Neural progenitor cell (in vitro differentiated cells): Measurements from ENCODE around the gene CHPF2. TPM values are rescaled to one million over a fixed set of nuclear protein-coding genes. Genes with fewer than 3 reads are reported as not detected.

Experiments used
- DNase-seq: peaks from one replicate; pipeline ENCODE4 v3.0.0-alpha.2; 2016; ENCODE audit warnings: low spot score
- H2AFZ ChIP-seq: fragments of 200-600 bp; sonication (generic); replicated peaks from 2 replicates; pipeline ENCODE4 v1.6.1; 2016; ENCODE audit warnings: antibody characterized with exemption
- H3F3A ChIP-seq: fragments of 200-600 bp; sonication (generic); 2 replicates; pipeline ENCODE4 v1.6.1; 2016; ENCODE audit warnings: antibody characterized with exemption, low read depth
- H3K27ac ChIP-seq: fragments of 200-600 bp; sonication (generic); 2 replicates; pipeline ENCODE4 v1.5.1; 2016; ENCODE audit warnings: mild to moderate bottlenecking
- H3K27me3 ChIP-seq: fragments of 200-600 bp; sonication (generic); 2 replicates; pipeline ENCODE4 v1.6.1; 2016; ENCODE audit warnings: mild to moderate bottlenecking, moderate library complexity
- H3K36me3 ChIP-seq: fragments of 200-600 bp; sonication (generic); 2 replicates; pipeline ENCODE4 v1.5.1; 2016
- H3K4me1 ChIP-seq: fragments of 200-600 bp; sonication (generic); 2 replicates; pipeline ENCODE4 v1.6.1; 2016; ENCODE audit warnings: mixed run types
- H3K4me2 ChIP-seq: fragments of 200-600 bp; sonication (generic); 2 replicates; pipeline ENCODE4 v1.6.1; 2016
- H3K4me3 ChIP-seq: fragments of 200-600 bp; sonication (generic); 2 replicates; pipeline ENCODE4 v1.5.1; 2016
- H3K79me2 ChIP-seq: fragments of 200-600 bp; sonication (generic); 2 replicates; pipeline ENCODE4 v1.6.1; 2016; ENCODE audit warnings: low read depth
- H3K9ac ChIP-seq: fragments of 200-600 bp; sonication (generic); 2 replicates; pipeline ENCODE4 v1.6.1; 2016
- H3K9me3 ChIP-seq: fragments of 200-600 bp; sonication (generic); 2 replicates; pipeline ENCODE4 v1.5.1; 2016; ENCODE audit warnings: low read depth
- H4K20me1 ChIP-seq: fragments of 200-600 bp; sonication (generic); 2 replicates; pipeline ENCODE4 v1.6.1; 2016; ENCODE audit warnings: low read depth
- H3K27ac Mint-ChIP-seq: 3 replicates; pipeline ENCODE4 v1.8.0; 2021; ENCODE audit warnings: mixed read lengths
- H3K27me3 Mint-ChIP-seq: 2 replicates; pipeline ENCODE4 v1.8.0; 2022; ENCODE audit warnings: low read depth, mild to moderate bottlenecking, inconsistent platforms, moderate library complexity, mixed read lengths; ENCODE audit not compliant: insufficient read depth
- H3K36me3 Mint-ChIP-seq: 3 replicates; pipeline ENCODE4 v1.8.0; 2021; ENCODE audit warnings: mixed read lengths
- H3K4me1 Mint-ChIP-seq: 3 replicates; pipeline ENCODE4 v1.8.0; 2021; ENCODE audit warnings: mixed read lengths
- H3K4me3 Mint-ChIP-seq: 3 replicates; pipeline ENCODE4 v1.8.0; 2021; ENCODE audit warnings: mild to moderate bottlenecking, moderate library complexity, mixed read lengths
- H3K9me3 Mint-ChIP-seq: 3 replicates; pipeline ENCODE4 v1.8.0; 2020; ENCODE audit warnings: mixed read lengths
- CTCF ChIP-seq: fragments of 200-600 bp; sonication (generic); IDR thresholded peaks from 2 replicates; pipeline ENCODE4 v1.5.1; 2017; ENCODE audit warnings: antibody characterized with exemption, mild to moderate bottlenecking
- EZH2 ChIP-seq: fragments of 200-600 bp; sonication (generic); IDR thresholded peaks from 2 replicates; pipeline ENCODE4 v1.6.1; 2017; ENCODE audit warnings: antibody characterized with exemption, mild to moderate bottlenecking, moderate library complexity
- EZH2phosphoT487 ChIP-seq: fragments of 200-600 bp; sonication (generic); IDR thresholded peaks from 2 replicates; pipeline ENCODE4 v1.6.1; 2017; ENCODE audit warnings: antibody characterized with exemption
- total RNA-seq: library from RNA; depleted of rRNA; stranded (reverse); fragments of >200 nt; gene quantifications from 2 replicates; pipeline ENCODE4 v1.2.3, GENCODE V29; 2015; ENCODE audit warnings: low replicate concordance

CHPF2 gene
- total RNA-seq, 1 donor from 2014 or later = 8.8 TPM

- peaks cover 15% of the 10 kb centered on the region for H3K27me3 Mint-ChIP-seq
- Histone ChIP-seq H3K9me3 (no peaks in the 10 kb centered on the region), H3F3A (peaks cover 40% of the 10 kb centered on the region), H3K4me2 (peak overlapping the region; percentile 97), H3K4me3 (peak overlapping the region; percentile 56), H3K9ac (no peak overlapping the region), H3K36me3 (no peaks in the 10 kb centered on the region), H2AFZ (peak overlapping the region; percentile 18), H4K20me1 (peaks cover 40% of the 10 kb centered on the region), H3K79me2 (no peaks in the 10 kb centered on the region), H3K4me1 (peaks cover 53% of the 10 kb centered on the region), H3K27ac (no peak overlapping the region), H3K27me3 (peaks cover 56% of the 10 kb centered on the region)
- TF ChIP-seq EZH2phosphoT487 (no peak), CTCF (no peak), EZH2 (no peak)
- H3K36me3 Mint-ChIP-seq = peaks cover 16% of the 10 kb centered on the region
- DNase-seq = peak; percentile 49
- H3K4me3 Mint-ChIP-seq = peak overlapping the region; percentile 76
- H3K4me1 Mint-ChIP-seq = peaks cover 54% of the 10 kb centered on the region
- no peaks in the 10 kb centered on the region for H3K9me3 Mint-ChIP-seq
- no peak overlapping the region for H3K27ac Mint-ChIP-seq
Observed at GRCh38 chr7:151244841-151245346, 12.6 kb downstream of the CHPF2 start.

- no peaks in the 10 kb centered on the region for H3K9me3 Mint-ChIP-seq
- Histone ChIP-seq H3K36me3 (no peaks in the 10 kb centered on the region), H3K27ac (no peak overlapping the region), H3F3A (peaks cover 43% of the 10 kb centered on the region), H3K4me2 (peak overlapping the region; percentile 97), H2AFZ (peak overlapping the region; percentile 18), H4K20me1 (peaks cover 40% of the 10 kb centered on the region), H3K9ac (no peak overlapping the region), H3K9me3 (no peaks in the 10 kb centered on the region), H3K4me1 (peaks cover 57% of the 10 kb centered on the region), H3K79me2 (no peaks in the 10 kb centered on the region), H3K27me3 (peaks cover 62% of the 10 kb centered on the region), H3K4me3 (peak overlapping the region; percentile 56)
- peaks cover 61% of the 10 kb centered on the region for H3K4me1 Mint-ChIP-seq
- peak; percentile 74 for DNase-seq
- H3K4me3 Mint-ChIP-seq = peak overlapping the region; percentile 80
- H3K27ac Mint-ChIP-seq = no peak overlapping the region
- peak; percentile 66 for TF ChIP-seq CTCF
- no peak for TF ChIP-seq EZH2
- peak; percentile 47 for TF ChIP-seq EZH2phosphoT487
- peaks cover 10% of the 10 kb centered on the region for H3K36me3 Mint-ChIP-seq
- H3K27me3 Mint-ChIP-seq = peaks cover 19% of the 10 kb centered on the region
Observed at GRCh38 chr7:151245360-151246101, 13.2 kb downstream of the CHPF2 start.

DNA sequence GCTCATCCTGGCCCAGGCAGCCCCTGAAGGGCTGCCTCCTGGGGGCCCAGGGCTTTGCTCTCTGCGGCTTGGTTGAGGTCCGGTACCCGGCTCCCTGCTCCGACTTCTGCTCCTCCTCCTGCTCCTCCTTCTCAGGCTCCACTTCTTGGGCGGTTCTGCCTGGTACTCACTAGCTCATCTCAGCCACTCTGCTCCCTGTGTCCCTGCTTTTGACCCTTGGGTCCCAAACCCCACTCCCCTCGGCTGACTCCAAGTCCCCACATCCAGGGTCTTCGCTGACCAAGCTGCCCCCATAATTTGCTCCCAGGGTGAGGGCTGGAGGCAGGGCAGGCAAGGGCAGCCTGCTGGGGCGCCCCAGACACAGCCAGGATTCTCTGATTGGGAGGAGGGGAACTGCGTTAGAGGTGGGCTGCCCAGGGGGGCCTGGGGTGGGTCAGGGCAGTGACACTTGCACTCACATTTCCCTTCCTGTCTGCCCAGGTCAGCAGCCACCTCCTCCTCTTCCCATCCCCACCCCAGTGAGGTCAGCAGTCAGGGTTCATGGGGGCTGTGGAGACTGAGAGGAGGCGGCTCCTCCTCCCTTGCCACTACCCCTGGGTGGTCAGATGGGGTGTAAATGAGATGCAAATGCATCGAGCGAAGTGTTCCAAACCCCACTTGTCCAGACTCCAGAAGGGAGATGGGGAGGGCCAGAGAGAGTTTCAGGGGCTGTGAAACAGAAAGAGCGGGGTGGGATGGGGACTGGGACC lies 14.0 kb downstream of the CHPF2 start:
- Histone ChIP-seq H4K20me1 (peaks cover 40% of the 10 kb centered on the region), H3K9ac (no peak overlapping the region), H3F3A (peaks cover 51% of the 10 kb centered on the region), H2AFZ (no peak overlapping the region), H3K27me3 (peaks cover 70% of the 10 kb centered on the region), H3K4me3 (peak overlapping the region; percentile 56), H3K9me3 (no peaks in the 10 kb centered on the region), H3K79me2 (no peaks in the 10 kb centered on the region), H3K27ac (no peak overlapping the region), H3K4me2 (peak overlapping the region; percentile 97), H3K4me1 (peaks cover 59% of the 10 kb centered on the region), H3K36me3 (no peaks in the 10 kb centered on the region)
- H3K4me1 Mint-ChIP-seq = peaks cover 68% of the 10 kb centered on the region
- no peaks in the 10 kb centered on the region for H3K9me3 Mint-ChIP-seq
- H3K27me3 Mint-ChIP-seq = peaks cover 23% of the 10 kb centered on the region
- DNase-seq = peak; percentile 36
- no peak for TF ChIP-seq EZH2
- no peak for TF ChIP-seq EZH2phosphoT487
- no peak for TF ChIP-seq CTCF
- peaks cover 6% of the 10 kb centered on the region for H3K36me3 Mint-ChIP-seq
- H3K27ac Mint-ChIP-seq = no peak overlapping the region
- peak overlapping the region; percentile 95 for H3K4me3 Mint-ChIP-seq
